HL-60/S4 treated with phorbol 12-myristate 13-acetate at 8.2 ng/mL for 4 days and 3 days (cell line): ENCODE measurements around the gene DES.

ENCODE experiments used
- in situ Hi-C: fragments of 300-500 bp; cut with MboI; formaldehyde crosslinking; loops from 2 replicates; pipeline ENCODE4 v1.15.0; 2022; ENCODE audit warnings: low sequenced_read_pairs

DES gene

DNA sequence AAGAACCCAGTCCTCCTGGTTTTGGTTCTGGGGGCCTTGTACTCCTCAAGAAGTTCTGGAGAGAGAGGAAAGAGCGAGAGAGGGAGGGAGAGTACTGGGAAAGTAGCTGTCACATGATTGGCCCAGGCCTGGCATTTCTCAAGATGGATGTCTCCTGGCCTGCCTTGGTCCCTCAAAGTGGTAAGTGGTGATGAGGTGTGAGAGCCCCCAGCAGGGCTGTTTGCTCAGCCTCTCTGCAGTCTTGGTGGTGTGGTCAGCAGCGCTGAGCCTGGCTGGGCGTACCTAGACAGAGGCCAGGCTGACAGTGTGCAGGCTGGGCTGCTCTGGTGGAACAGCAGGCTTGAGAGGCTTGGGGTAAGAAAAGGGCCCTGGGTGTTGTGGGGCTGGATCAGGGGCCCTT is 19.0 kb downstream of the DES start:
- in situ Hi-C loops, result no loop called here

DNA sequence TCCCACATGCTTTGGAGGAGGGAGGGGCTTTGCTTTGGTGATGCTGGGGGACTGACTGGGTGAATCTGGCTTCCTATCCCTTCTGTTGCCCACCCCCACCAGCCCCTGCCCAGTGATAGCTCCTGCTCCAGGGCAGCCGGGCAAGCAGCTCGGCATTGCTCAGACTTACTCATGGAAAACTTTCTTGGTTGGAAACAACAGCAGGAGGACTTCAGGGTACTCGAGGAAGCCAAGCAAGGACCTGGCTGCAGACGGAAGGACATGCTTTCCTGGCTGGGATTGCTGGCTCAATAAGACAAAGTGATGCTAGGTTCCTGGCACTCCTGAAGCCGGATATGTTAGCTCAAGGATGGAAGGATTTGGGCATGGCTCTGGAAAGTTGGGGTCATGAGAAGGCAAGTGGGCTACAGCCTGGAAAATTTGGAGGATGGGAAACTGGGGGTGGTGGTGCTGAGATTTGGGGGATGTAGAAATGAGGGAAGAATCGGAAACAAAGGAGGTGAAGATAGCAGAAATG is 19.6 kb downstream of the DES start:
- in situ Hi-C loops, result no loop called here

DNA sequence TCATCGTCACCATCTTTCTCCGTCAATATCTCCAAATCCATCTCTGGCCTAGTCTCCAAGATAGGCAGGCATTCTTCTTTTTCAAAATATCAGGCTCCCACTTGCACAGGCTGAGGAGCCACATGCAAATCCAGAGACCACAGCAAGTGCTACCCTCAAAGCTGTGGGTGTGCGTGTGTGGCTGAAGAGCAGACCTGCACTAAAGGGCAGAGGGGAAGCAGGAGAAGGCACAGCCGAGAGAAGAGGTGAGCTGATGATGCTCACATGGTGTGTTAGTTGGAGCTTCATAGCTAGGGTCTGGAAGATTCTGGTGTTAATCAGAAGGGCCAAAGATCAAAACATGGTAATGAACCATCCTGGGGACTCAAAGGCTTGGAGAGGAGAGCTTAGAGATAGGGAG is 20.3 kb downstream of the DES start:
- in situ Hi-C loops, result no loop called here

GRCh38 chr2:219439506-219439905 is 21.3 kb downstream of the DES start:
- in situ Hi-C loops, result no loop called here

- in situ Hi-C loops, result no loop called here
Measured at GRCh38 chr2:219440388-219441256, 22.4 kb downstream of the DES start.

DNA sequence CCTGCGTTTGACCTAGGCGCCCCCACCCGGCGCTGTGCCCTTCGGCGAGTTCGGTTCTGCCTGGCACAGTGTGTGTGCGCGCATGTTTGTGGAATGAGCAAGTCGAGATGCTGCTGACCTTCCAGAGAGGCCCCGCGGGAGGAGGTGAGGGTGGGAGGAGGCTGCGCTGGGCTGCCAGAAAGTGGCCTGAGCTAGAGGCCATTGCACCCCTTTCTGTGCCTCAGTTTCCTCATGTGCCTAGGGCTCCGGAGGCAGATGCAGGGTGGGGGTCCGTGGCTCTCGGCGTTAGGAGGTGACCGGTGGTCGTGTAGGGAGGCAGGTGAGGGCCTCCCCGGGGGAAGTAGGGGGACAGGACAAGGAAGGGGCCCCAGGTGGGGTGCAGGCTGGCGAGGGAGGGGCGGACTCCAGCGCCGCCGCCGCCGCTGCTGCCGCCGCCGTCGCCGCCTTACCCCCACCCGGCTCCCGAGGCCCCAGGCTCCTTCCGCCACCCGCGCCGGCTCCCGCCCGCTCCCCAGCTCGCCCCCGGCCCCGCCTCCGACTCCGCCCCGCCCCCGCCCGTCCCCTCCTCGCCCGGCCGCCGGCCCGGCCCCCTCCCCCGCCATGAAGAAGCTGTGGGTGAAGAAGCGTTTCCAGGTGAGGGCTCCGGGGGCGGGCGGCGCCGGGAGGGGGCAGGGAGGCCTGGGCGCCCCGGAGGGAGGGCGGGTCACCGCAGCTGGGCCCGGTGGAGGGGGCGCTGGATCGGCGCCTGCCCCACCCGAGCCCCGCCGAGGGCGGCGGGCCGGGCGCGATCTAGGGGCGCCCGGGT is 23.5 kb downstream of the DES start:
- in situ Hi-C loops, result no loop called here

DNA sequence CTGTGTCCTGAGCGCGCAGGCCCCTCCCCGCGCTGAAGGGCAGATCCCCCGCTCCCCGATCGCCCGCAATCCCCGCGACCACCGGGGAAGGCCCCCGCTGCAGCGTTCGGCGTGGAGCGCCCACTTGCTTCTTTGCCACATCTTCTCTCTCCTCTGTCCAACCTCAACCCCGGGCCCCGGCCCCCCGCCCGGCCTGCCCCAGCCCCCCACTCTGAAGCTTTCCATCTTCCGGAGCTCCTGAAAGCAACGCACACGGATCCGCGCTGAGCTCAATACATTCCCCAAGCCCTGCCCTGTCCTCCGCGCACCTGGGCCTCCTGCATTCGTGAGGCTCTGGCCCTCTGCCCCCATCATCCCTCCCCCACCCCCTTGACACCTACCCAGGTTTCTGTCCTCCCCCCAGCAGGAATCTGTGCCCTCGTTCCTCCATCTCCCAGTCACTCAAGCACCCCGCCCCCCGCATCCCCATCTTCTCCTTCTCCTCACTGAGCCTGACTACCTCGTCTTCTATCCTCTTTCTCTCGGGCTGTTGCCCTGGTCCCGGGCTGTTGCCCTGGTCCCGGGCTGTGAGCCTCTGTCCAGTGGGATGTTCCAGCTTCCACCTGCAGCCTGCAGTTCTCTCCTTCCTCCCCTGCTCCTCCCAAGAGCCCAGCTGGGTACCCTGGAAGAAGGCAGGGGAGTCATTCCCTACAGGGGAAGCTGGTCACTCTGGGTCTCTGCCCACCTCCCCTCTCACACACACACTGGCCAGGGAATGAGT is 24.3 kb downstream of the DES start:
- in situ Hi-C loops, result no loop called here

DNA sequence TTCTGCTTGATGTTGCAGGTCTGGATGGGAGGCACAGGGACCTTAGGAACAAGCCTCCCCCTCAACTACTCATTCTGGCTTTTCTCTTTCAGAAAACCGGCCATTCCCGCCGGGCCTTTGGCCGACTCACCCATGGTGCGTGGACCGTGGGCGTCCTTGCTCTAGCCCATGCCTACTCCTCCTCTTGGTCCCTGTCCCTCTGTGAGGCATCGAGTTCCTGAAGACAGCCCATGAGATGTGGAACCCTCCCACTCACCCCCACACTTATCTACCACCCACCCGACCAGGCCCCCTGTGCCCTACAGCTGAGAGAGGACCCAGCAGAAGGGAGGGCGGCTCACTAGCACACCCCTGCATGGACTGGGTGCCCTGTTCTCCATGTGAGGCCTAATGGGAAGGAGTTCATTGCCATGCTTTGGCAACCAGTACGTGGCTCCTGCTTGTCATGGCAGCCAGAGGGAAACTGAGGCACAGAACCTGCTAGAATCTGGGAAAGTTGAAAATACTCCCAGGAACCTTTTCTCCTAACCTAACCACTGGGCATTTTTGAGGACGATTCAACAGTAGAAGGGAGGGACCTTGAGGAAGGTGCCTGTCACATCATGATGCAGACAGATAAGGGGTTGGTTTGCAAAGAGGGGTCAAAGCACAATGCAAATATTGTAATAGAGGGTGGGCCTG is 25.0 kb downstream of the DES start:
- in situ Hi-C loops, result no loop called here

- in situ Hi-C loops, result no loop called here
Measured at GRCh38 chr2:219443697-219444023, 25.5 kb downstream of the DES start.

- in situ Hi-C loops, result no loop called here
Measured at GRCh38 chr2:219444566-219445091, 26.5 kb downstream of the DES start.

DNA sequence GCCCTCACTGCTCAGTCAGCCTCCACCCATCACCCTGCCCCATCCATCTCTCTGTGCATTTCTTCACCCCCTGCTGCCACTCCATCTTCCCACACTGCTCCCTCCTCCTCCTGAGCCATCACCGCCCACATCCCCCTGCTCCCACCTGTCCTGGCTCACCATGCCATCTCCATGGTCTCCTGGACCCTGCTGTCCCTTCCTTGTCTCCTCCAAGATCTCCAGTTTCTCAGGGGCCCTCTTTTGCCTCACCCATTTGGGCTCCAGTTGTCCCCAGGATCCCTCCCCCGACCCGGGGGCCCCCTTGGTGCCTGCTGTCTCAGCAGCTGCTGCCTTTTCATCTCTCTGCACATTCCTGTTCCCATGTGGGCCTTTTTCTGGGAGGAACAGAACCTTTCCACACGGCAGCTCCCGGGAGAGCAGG is 27.1 kb downstream of the DES start:
- in situ Hi-C loops, result no loop called here

GRCh38 chr2:219446101-219446504 is 27.9 kb downstream of the DES start:
- in situ Hi-C loops, result no loop called here

- in situ Hi-C loops, result no loop called here
Measured at GRCh38 chr2:219446689-219447088, 28.5 kb downstream of the DES start.

- in situ Hi-C loops, result no loop called here
Measured at GRCh38 chr2:219447242-219448098, 29.3 kb downstream of the DES start.

DNA sequence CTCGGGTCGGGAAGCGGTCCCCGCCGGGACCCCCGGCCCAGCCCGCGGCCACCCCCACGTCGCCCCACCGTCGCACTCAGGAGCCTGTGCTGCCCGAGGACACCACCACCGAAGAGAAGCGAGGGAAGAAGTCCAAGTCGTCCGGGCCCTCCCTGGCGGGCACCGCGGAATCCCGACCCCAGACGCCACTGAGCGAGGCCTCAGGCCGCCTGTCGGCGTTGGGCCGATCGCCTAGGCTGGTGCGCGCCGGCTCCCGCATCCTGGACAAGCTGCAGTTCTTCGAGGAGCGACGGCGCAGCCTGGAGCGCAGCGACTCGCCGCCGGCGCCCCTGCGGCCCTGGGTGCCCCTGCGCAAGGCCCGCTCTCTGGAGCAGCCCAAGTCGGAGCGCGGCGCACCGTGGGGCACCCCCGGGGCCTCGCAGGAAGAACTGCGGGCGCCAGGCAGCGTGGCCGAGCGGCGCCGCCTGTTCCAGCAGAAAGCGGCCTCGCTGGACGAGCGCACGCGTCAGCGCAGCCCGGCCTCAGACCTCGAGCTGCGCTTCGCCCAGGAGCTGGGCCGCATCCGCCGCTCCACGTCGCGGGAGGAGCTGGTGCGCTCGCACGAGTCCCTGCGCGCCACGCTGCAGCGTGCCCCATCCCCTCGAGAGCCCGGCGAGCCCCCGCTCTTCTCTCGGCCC is 30.1 kb downstream of the DES start:
- in situ Hi-C loops, result no loop called here

- in situ Hi-C loops, result no loop called here
Measured at GRCh38 chr2:219448776-219449341, 30.7 kb downstream of the DES start.

DNA sequence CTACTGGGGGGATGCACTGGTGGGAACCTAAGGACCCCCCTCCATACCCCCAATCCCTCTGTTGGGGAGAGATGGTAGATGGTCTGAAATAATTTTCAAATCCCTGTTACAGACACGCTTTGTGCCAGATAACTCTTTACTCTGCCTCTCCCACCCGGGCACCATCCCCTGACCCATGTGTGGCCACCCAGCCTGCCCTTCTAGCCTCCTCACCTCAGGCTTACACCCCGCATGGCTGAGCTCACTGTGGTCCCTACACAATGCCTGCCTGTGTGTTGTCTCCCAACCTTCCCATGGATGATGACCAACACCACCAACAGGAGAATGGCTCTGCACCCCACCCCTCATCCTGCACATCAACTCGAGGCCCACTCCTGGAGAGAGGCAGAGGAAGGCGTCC is 31.4 kb downstream of the DES start:
- in situ Hi-C loops, result no loop called here

- in situ Hi-C loops, result no loop called here
Measured at GRCh38 chr2:219451661-219452360, 33.6 kb downstream of the DES start.
